Heart left ventricle (tissue), 16 donors: Measurements from ENCODE around the gene B4GALT7. TPM values are rescaled to one million over a fixed set of nuclear protein-coding genes. Genes with fewer than 3 reads are reported as not detected.

ENCODE experiments used
- ATAC-seq, 4 donors: fragments of 200-7000 bp; cut with Tn5 transposase; one replicate each; pipeline ENCODE4 v1.9.1; 2020 to 2022; ENCODE audit warnings: moderate library complexity in 4 of 4, mild to moderate bottlenecking in 3 of 4, moderate number of reproducible peaks in 1 of 4
- DNase-seq, 5 donors: peaks; one replicate each; pipeline ENCODE4 v3.0.0-alpha.2; 2020
- H3K27ac ChIP-seq, 12 donors: fragments of 200-600 bp; sonication (generic) in 4 of 12; one replicate each; pipeline versions ENCODE4 v1.5.0 to v1.8.0; 2016 to 2022; ENCODE audit warnings: mild to moderate bottlenecking in 2 of 12
- H3K27me3 ChIP-seq, 9 donors: fragments of 200-600 bp; sonication (generic) in 2 of 9; one replicate each; pipeline versions ENCODE4 v1.5.1 to v1.8.0; 2016 to 2022; ENCODE audit warnings: mild to moderate bottlenecking in 3 of 9
- H3K36me3 ChIP-seq, 9 donors: fragments of 200-600 bp; sonication (generic) in 2 of 9; one replicate each; pipeline versions ENCODE4 v1.5.0 to v1.8.0; 2018 to 2022; ENCODE audit warnings: mild to moderate bottlenecking in 2 of 9
- H3K4me1 ChIP-seq, 12 donors: fragments of 200-600 bp; sonication (generic) in 4 of 12; one replicate each; pipeline versions ENCODE4 v1.5.0 to v1.8.0; 2016 to 2022; ENCODE audit warnings: mild to moderate bottlenecking in 3 of 12
- H3K4me3 ChIP-seq, 12 donors: fragments of 200-600 bp; sonication (generic) in 4 of 12; one replicate each; pipeline versions ENCODE4 v1.5.0 to v1.8.0; 2017 to 2022; ENCODE audit warnings: mild to moderate bottlenecking in 9 of 12, moderate library complexity in 4 of 12
- H3K9me3 ChIP-seq, 12 donors: fragments of 200-600 bp; sonication (generic) in 4 of 12; one replicate each; pipeline versions ENCODE4 v1.5.0 to v1.8.0; 2016 to 2022; ENCODE audit warnings: mild to moderate bottlenecking in 1 of 12
- CTCF ChIP-seq, 12 donors: fragments of 200-600 bp; sonication (generic) in 4 of 12; IDR thresholded peaks; one replicate each; pipeline versions ENCODE4 v1.5.0 to v1.8.0; 2018 to 2022; ENCODE audit warnings: antibody characterized with exemption in 12 of 12, mild to moderate bottlenecking in 5 of 12
- POLR2A ChIP-seq, 2 donors: fragments of 450-650 bp; IDR thresholded peaks; one replicate each; pipeline ENCODE4 v1.6.1; 2017; ENCODE audit warnings: antibody characterized with exemption in 2 of 2, mild to moderate bottlenecking in 2 of 2, moderate library complexity in 2 of 2
- whole genome bisulfite sequencing, 4 donors: extraction: QIAGEN DNeasy Blood & Tissue Kit in 2 of 4; methylation state at CpG; one replicate each; pipeline versions ENCODE4 v1.1.5 to v1.1.7; 2013 to 2018; 5-methylcytosine and 5-hydroxymethylcytosine counted together
- intact Hi-C, 10 donors: fragments of 100-400 bp; cut with DNase I; formaldehyde crosslinking; loops; one replicate each; pipeline versions ENCODE4 v1.11.1 to v1.14.2; 2022
- polyA plus RNA-seq, 2 donors: library from polyadenylated mRNA; stranded (reverse); fragments of 200-250 nt; gene quantifications; one replicate each; pipeline ENCODE4 v1.2.3, GENCODE V29; 2013
- total RNA-seq, 9 donors: library from RNA; depleted of rRNA in 2 of 9; stranded (reverse); fragments of >200 nt in 2 of 9; fragmentation: NEBNext Ultra II Directional in 3 of 9; extraction: Animal tissue kit (Norgen Biotek cat#: 25700) in 3 of 9; gene quantifications; one replicate each; pipeline versions ENCODE4 v1.1.0 to v1.2.4, GENCODE V29; 2016 to 2023
- donor health status: ischemic (EF 13 %, LVEDD 7.1; RV severe dilation, severe dysfunction).
- donor health status: healthy with polysubstance abuse.
- donor health status: DM: no; HTN: yes; CAD: no.
- donor health status: DM: no; HTN: no; CAD: no.
- donor health status: ischemic (EF 25% LVEDD 6.9; RV normal size, moderate dysfunction).
- donor health status: ischemic (EF 25% LVEDD 5.7; RV mildly dilated, moderate dysfunction).
- donor health status: healthy.
- donor health status: DM: yes; HTN: yes; CAD: no.
- donor health status: ischemic (EF 35%, LVEDD 5.7; RV mildly dilated, moderate dysfunction).
- donor health status: nonischemic (EF 11% LVEDD 7.7; RV severe dilation, severe dysfunction).
- donor health status: DM: yes; HTN: yes; CAD: no.
- donor health status: PGD.
- donor health status: ischemic (EF 29% LVEDD 5.4; RV normal size, mild dysfunction).
- donor health status: nonischemic (EF 23%, LVEDD 6.1; RV moderate dilation, normal function).

B4GALT7 gene
- total and polyA plus RNA-seq, 11 donors: 10.5 to 24.7 (median 18.4) TPM

- 50 to 72% (median 63%) methylated on average over 1 of the region's 1 CpG for WGBS, 4 donors
- H3K27ac ChIP-seq: no peak overlapping the region
- no peak overlapping the region for H3K4me3 ChIP-seq
- no peak for DNase-seq
- peaks cover 0 to 20% (median 14%) of the 10 kb centered on the region in 12 donors for H3K4me1 ChIP-seq
- H3K27me3 ChIP-seq: peaks cover 0 to 15% (median 0%) of the 10 kb centered on the region in 9 donors
- H3K9me3 ChIP-seq: no peaks in the 10 kb centered on the region
- intact Hi-C loops: loop anchor here in 5 of 10 donors (5.0 to 10.0 kb wide), 5 partner anchors 33 to 76 kb away; partner anchors contain the start of genes DDX41 (in 2 of the 5) and FAM193B (in 1 of the 5)
- ATAC-seq: no peak
- no peak for TF ChIP-seq POLR2A (IDR thresholded peaks at IDR 0.05)
- TF ChIP-seq CTCF (IDR thresholded peaks at IDR 0.05): no peak
- peaks cover 6 to 23% (median 21%) of the 10 kb centered on the region in 9 donors for H3K36me3 ChIP-seq
Observed at GRCh38 chr5:177590406-177590805, 9.5 kb upstream of the B4GALT7 start.

- Histone ChIP-seq H3K36me3 (peaks cover 6 to 35% (median 34%) of the 10 kb centered on the region in 9 donors), H3K27ac (peak overlapping the region in 8 of 12 donors; percentile 73 to 89 (median 78)), H3K4me3 (peak overlapping the region; percentile 73 to 99 (median 84)), H3K9me3 (no peaks in the 10 kb centered on the region), H3K4me1 (peaks cover 0 to 20% (median 14%) of the 10 kb centered on the region in 12 donors), H3K27me3 (peaks cover 0 to 15% (median 0%) of the 10 kb centered on the region in 9 donors)
- no peak for DNase-seq
- TF ChIP-seq POLR2A (IDR thresholded peaks at IDR 0.05) (no peak), CTCF (IDR thresholded peaks at IDR 0.05) (no peak)
- intact Hi-C loops: loop anchor here in 5 of 10 donors (5.0 to 10.0 kb wide), 5 partner anchors 34 to 77 kb away; partner anchors contain the start of genes DDX41 (in 2 of the 5) and FAM193B (in 1 of the 5)
- ATAC-seq: no peak
- WGBS, 4 donors: 10 to 16% (median 12%) methylated on average over 8 of the region's 8 CpGs
Observed at GRCh38 chr5:177591690-177592009, 8.3 kb upstream of the B4GALT7 start.

- intact Hi-C loops: loop anchor here in 5 of 10 donors (5.0 to 10.0 kb wide), 5 partner anchors 35 to 77 kb away; partner anchors contain the start of genes DDX41 (in 2 of the 5) and FAM193B (in 1 of the 5)
- peak within 1 kb of the TSS in 11 of 12 donors; percentile 36 to 89 (median 77) for H3K27ac ChIP-seq
- TF ChIP-seq CTCF (IDR thresholded peaks at IDR 0.05) (peak in 5 of 12 donors; percentile 9 to 45 (median 33)), POLR2A (IDR thresholded peaks at IDR 0.05) (peak; percentile 34 to 93)
Observed at GRCh38 chr5:177592010-177592834, 7.7 kb upstream of the B4GALT7 start, which contains the start of gene TMED9. TMED9 (plus strand) TSS chr5:177592203; CDS start chr5:177592215, 12 bp downstream.

GRCh38 chr5:177592905-177593304, 7.0 kb upstream of the B4GALT7 start:
- DNase-seq (no peak), ATAC-seq (no peak)
- H3K9me3 ChIP-seq: no peaks in the 10 kb centered on the region
- H3K27ac ChIP-seq: peak overlapping the region in 2 of 12 donors; percentile 75 to 82
- peak overlapping the region; percentile 73 to 99 (median 84) for H3K4me3 ChIP-seq
- peaks cover 0 to 20% (median 14%) of the 10 kb centered on the region in 12 donors for H3K4me1 ChIP-seq
- H3K36me3 ChIP-seq: peaks cover 6 to 38% (median 35%) of the 10 kb centered on the region in 9 donors
- 76 to 87% (median 82%) methylated on average over 13 of the region's 13 CpGs for WGBS, 4 donors
- peaks cover 0 to 15% (median 0%) of the 10 kb centered on the region in 9 donors for H3K27me3 ChIP-seq
- intact Hi-C loops: loop anchor here in 5 of 10 donors (5.0 to 10.0 kb wide), 5 partner anchors 36 to 78 kb away; partner anchors contain the start of genes DDX41 (in 2 of the 5) and FAM193B (in 1 of the 5)
- no peak for TF ChIP-seq POLR2A (IDR thresholded peaks at IDR 0.05)
- no peak for TF ChIP-seq CTCF (IDR thresholded peaks at IDR 0.05)

More at GRCh38 chr5:177592010-177592834, 7.7 kb upstream of the B4GALT7 start, which contains the start of gene TMED9:
- H3K27me3 ChIP-seq: peaks cover 0 to 15% (median 0%) of the 10 kb centered on the region in 9 donors
- peaks cover 0 to 20% (median 14%) of the 10 kb centered on the region in 12 donors for H3K4me1 ChIP-seq
- H3K36me3 ChIP-seq: peaks cover 6 to 38% (median 35%) of the 10 kb centered on the region in 9 donors
- ATAC-seq (peak; percentile 81 to 99 (median 97)), DNase-seq (peak; percentile 81 to 93 (median 86))
- no peaks in the 10 kb centered on the region for H3K9me3 ChIP-seq
- H3K4me3 ChIP-seq: peak within 1 kb of the TSS; percentile 73 to 99 (median 84)
- 1 to 2% (median 1%) methylated on average over 45 to 71 of the region's 71 CpGs for WGBS, 4 donors
